ENCODE data around the gene PCLAF.
"Not testable (repeated sequence)": the region's sequence is repeated elsewhere in the genome, so short reads cannot be mapped to it uniquely, and the experiment has no call there.

Gene PCLAF

GRCh38 chr15:64354688-64355344 is 26.4 kb downstream of the PCLAF start:
- in situ Hi-C loops (cut with HindIII; ENCODE audit: low pct_unique_long_range_greater_than_20kb, low sequenced_read_pairs) = no loop called here
- DNase-seq (ENCODE audit: low read depth in 1 of 2, low spot score in 1 of 2) = no peak

GRCh38 chr15:64351265-64351664 is 30.0 kb downstream of the PCLAF start:
- TF ChIP-seq JUND (IDR thresholded peaks at IDR 0.05; ENCODE audit: low read depth) = no peak
- in situ Hi-C loops (cut with HindIII; ENCODE audit: low pct_unique_long_range_greater_than_20kb, low sequenced_read_pairs) = no loop called here
- no peak for DNase-seq (ENCODE audit: low read depth in 1 of 2, low spot score in 1 of 2)

More at GRCh38 chr15:64354688-64355344, 26.4 kb downstream of the PCLAF start:
- TF ChIP-seq JUND (IDR thresholded peaks at IDR 0.05; ENCODE audit: low read depth) = no peak

- in situ Hi-C loops (cut with HindIII; ENCODE audit: low pct_unique_long_range_greater_than_20kb, low sequenced_read_pairs) = no loop called here
- DNase-seq (ENCODE audit: low read depth in 1 of 2, low spot score in 1 of 2) = no peak
- no peak for TF ChIP-seq JUND (IDR thresholded peaks at IDR 0.05; ENCODE audit: low read depth)
Measured at GRCh38 chr15:64349375-64349774, 31.9 kb downstream of the PCLAF start.

GRCh38 chr15:64348455-64348854 is 32.8 kb downstream of the PCLAF start:
- no peak for DNase-seq (ENCODE audit: low read depth in 1 of 2, low spot score in 1 of 2)
- in situ Hi-C loops (cut with HindIII; ENCODE audit: low pct_unique_long_range_greater_than_20kb, low sequenced_read_pairs) = no loop called here
- TF ChIP-seq JUND (IDR thresholded peaks at IDR 0.05; ENCODE audit: low read depth) = no peak

GRCh38 chr15:64346242-64346641 is 35.0 kb downstream of the PCLAF start:
- in situ Hi-C loops (cut with HindIII; ENCODE audit: low pct_unique_long_range_greater_than_20kb, low sequenced_read_pairs); DNase-seq (ENCODE audit: low read depth in 1 of 2, low spot score in 1 of 2): not testable (repeated sequence)

- in situ Hi-C loops (cut with HindIII; ENCODE audit: low pct_unique_long_range_greater_than_20kb, low sequenced_read_pairs) = no loop called here
- no peak for DNase-seq (ENCODE audit: low read depth in 1 of 2, low spot score in 1 of 2)
- TF ChIP-seq JUND (IDR thresholded peaks at IDR 0.05; ENCODE audit: low read depth) = no peak
Measured at GRCh38 chr15:64344651-64345294, 36.5 kb downstream of the PCLAF start.

- no peak for TF ChIP-seq JUND (IDR thresholded peaks at IDR 0.05; ENCODE audit: low read depth)
- in situ Hi-C loops (cut with HindIII; ENCODE audit: low pct_unique_long_range_greater_than_20kb, low sequenced_read_pairs) = no loop called here
- no peak for DNase-seq (ENCODE audit: low read depth in 1 of 2, low spot score in 1 of 2)
Measured at GRCh38 chr15:64343841-64344240, 37.4 kb downstream of the PCLAF start.

GRCh38 chr15:64343222-64343621 is 38.0 kb downstream of the PCLAF start:
- in situ Hi-C loops (cut with HindIII; ENCODE audit: low pct_unique_long_range_greater_than_20kb, low sequenced_read_pairs) = no loop called here
- TF ChIP-seq JUND (IDR thresholded peaks at IDR 0.05; ENCODE audit: low read depth) = no peak
- no peak for DNase-seq (ENCODE audit: low read depth in 1 of 2, low spot score in 1 of 2)

- no peak for TF ChIP-seq JUND (IDR thresholded peaks at IDR 0.05; ENCODE audit: low read depth)
- in situ Hi-C loops (cut with HindIII; ENCODE audit: low pct_unique_long_range_greater_than_20kb, low sequenced_read_pairs) = no loop called here
- no peak for DNase-seq (ENCODE audit: low read depth in 1 of 2, low spot score in 1 of 2)
Measured at GRCh38 chr15:64341961-64342360, 39.3 kb downstream of the PCLAF start.

- no peak for TF ChIP-seq JUND (IDR thresholded peaks at IDR 0.05; ENCODE audit: low read depth)
- in situ Hi-C loops (cut with HindIII; ENCODE audit: low pct_unique_long_range_greater_than_20kb, low sequenced_read_pairs) = no loop called here
- DNase-seq (ENCODE audit: low read depth in 1 of 2, low spot score in 1 of 2) = no peak
Measured at GRCh38 chr15:64340355-64340754, 40.9 kb downstream of the PCLAF start.

- TF ChIP-seq JUND (IDR thresholded peaks at IDR 0.05; ENCODE audit: low read depth) = no peak
- in situ Hi-C loops (cut with HindIII; ENCODE audit: low pct_unique_long_range_greater_than_20kb, low sequenced_read_pairs) = no loop called here
- no peak for DNase-seq (ENCODE audit: low read depth in 1 of 2, low spot score in 1 of 2)
Measured at GRCh38 chr15:64337761-64338160, 43.5 kb downstream of the PCLAF start.

GRCh38 chr15:64333986-64334929 is 47.0 kb downstream of the PCLAF start:
- no peak for TF ChIP-seq JUND (IDR thresholded peaks at IDR 0.05; ENCODE audit: low read depth)
- in situ Hi-C loops (cut with HindIII; ENCODE audit: low pct_unique_long_range_greater_than_20kb, low sequenced_read_pairs) = no loop called here

GRCh38 chr15:64333516-64333915 is 47.7 kb downstream of the PCLAF start:
- no peak for DNase-seq (ENCODE audit: low read depth in 1 of 2, low spot score in 1 of 2)
- TF ChIP-seq JUND (IDR thresholded peaks at IDR 0.05; ENCODE audit: low read depth) = no peak
- in situ Hi-C loops (cut with HindIII; ENCODE audit: low pct_unique_long_range_greater_than_20kb, low sequenced_read_pairs) = no loop called here

More at GRCh38 chr15:64333986-64334929, 47.0 kb downstream of the PCLAF start:
- DNase-seq (ENCODE audit: low read depth in 1 of 2, low spot score in 1 of 2) = peak in 1 of 2 experiments; percentile 72

- in situ Hi-C loops (cut with HindIII; ENCODE audit: low pct_unique_long_range_greater_than_20kb, low sequenced_read_pairs); DNase-seq (ENCODE audit: low read depth in 1 of 2, low spot score in 1 of 2): not testable (repeated sequence)
Measured at GRCh38 chr15:64331668-64332067, 49.6 kb downstream of the PCLAF start.

- DNase-seq (ENCODE audit: low read depth in 1 of 2, low spot score in 1 of 2); in situ Hi-C loops (cut with HindIII; ENCODE audit: low pct_unique_long_range_greater_than_20kb, low sequenced_read_pairs): not testable (repeated sequence)
Measured at GRCh38 chr15:64326975-64327374, 54.3 kb downstream of the PCLAF start.

- DNase-seq (ENCODE audit: low read depth in 1 of 2, low spot score in 1 of 2); in situ Hi-C loops (cut with HindIII; ENCODE audit: low pct_unique_long_range_greater_than_20kb, low sequenced_read_pairs): not testable (repeated sequence)
Measured at GRCh38 chr15:64326458-64326857, 54.8 kb downstream of the PCLAF start.

Data from T47D (cell line).